ENCODE data around the gene PRKG1.

The PRKG1 gene

DNA sequence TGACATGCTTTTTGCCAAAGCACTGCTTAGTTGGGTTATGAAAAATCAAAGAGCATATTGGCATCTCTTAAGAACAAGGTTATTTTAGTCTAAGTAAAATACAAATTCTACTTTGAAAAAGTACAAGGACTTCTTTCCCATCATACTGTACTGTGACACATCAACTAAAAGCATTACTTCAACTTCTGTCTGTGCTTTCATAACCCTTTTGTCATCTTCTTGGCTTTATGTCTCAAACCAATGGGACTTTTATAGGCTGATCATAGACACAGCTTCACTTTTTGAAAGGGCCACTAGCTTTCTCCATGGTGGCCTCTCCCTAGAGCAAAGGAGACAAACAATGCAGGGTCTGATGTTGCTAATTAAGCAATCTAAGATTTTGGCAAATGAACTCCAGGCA is 814.0 kb downstream of the PRKG1 start:
- Histone ChIP-seq H3K4me1 (ENCODE audit: insufficient read depth, low read length) (no peaks in the 10 kb centered on the region), H3K4me3 (ENCODE audit: low read depth in 1 of 2, low read length in 2 of 2) (no peak overlapping the region), H3K9ac (ENCODE audit: low read depth, low read length) (no peak overlapping the region), H3K4me2 (ENCODE audit: insufficient read depth, low read length) (no peak overlapping the region), H3K79me2 (ENCODE audit: insufficient read depth, low read length) (no peaks in the 10 kb centered on the region), H3K9me3 (ENCODE audit: insufficient read depth, low read length, severe bottlenecking) (no peaks in the 10 kb centered on the region), H3K27ac (ENCODE audit: low read length) (no peak overlapping the region), H2AFZ (ENCODE audit: low read depth, low read length) (no peak overlapping the region), H4K20me1 (ENCODE audit: insufficient read depth, low read length) (no peaks in the 10 kb centered on the region), H3K36me3 (ENCODE audit: insufficient read depth, low read length) (no peaks in the 10 kb centered on the region), H3K27me3 (ENCODE audit: insufficient read depth, low read length, poor library complexity) (no peaks in the 10 kb centered on the region)
- no peak for DNase-seq
- no peak for TF ChIP-seq EZH2 (IDR thresholded peaks at IDR 0.05; ENCODE audit: borderline replicate concordance, low read depth, low read length, severe bottlenecking)
- TF ChIP-seq, protein P1, sequence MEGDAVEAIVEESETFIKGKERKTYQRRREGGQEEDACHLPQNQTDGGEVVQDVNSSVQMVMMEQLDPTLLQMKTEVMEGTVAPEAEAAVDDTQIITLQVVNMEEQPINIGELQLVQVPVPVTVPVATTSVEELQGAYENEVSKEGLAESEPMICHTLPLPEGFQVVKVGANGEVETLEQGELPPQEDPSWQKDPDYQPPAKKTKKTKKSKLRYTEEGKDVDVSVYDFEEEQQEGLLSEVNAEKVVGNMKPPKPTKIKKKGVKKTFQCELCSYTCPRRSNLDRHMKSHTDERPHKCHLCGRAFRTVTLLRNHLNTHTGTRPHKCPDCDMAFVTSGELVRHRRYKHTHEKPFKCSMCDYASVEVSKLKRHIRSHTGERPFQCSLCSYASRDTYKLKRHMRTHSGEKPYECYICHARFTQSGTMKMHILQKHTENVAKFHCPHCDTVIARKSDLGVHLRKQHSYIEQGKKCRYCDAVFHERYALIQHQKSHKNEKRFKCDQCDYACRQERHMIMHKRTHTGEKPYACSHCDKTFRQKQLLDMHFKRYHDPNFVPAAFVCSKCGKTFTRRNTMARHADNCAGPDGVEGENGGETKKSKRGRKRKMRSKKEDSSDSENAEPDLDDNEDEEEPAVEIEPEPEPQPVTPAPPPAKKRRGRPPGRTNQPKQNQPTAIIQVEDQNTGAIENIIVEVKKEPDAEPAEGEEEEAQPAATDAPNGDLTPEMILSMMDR (IDR thresholded peaks at IDR 0.05; ENCODE audit: borderline replicate concordance, extremely low read depth, low read length, poor library complexity, severe bottlenecking), result no peak
- ATAC-seq (ENCODE audit: insufficient read depth, low read depth), result no peak

DNA sequence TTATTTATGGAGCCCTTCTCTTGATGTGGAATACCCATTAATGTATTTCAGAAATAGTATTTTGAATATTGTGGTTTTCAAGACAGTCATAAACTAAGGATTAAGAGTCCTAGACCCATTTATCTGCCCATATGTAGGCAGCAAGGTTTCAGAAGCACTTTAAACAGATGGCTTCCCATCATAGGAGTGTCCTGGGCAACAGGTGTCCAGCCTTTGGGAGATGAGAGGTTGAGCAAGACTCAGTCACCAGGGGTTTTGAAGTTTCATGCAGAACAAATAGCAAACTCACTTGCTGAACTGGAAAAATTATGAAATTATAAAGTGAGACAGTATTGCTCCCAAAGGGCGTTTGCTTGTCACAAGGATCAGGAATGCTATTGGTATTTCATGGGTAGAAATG is 818.0 kb downstream of the PRKG1 start:
- H3K9ac ChIP-seq (ENCODE audit: low read depth, low read length), result no peak overlapping the region
- ATAC-seq (ENCODE audit: insufficient read depth, low read depth), result no peak
- no peak for DNase-seq
- H4K20me1 ChIP-seq (ENCODE audit: insufficient read depth, low read length), result no peaks in the 10 kb centered on the region
- no peaks in the 10 kb centered on the region for H3K27me3 ChIP-seq (ENCODE audit: insufficient read depth, low read length, poor library complexity)
- H3K4me2 ChIP-seq (ENCODE audit: insufficient read depth, low read length), result no peak overlapping the region
- H3K79me2 ChIP-seq (ENCODE audit: insufficient read depth, low read length), result no peaks in the 10 kb centered on the region
- H3K27ac ChIP-seq (ENCODE audit: low read length), result no peak overlapping the region
- no peaks in the 10 kb centered on the region for H3K9me3 ChIP-seq (ENCODE audit: insufficient read depth, low read length, severe bottlenecking)
- no peak overlapping the region for H3K4me3 ChIP-seq (ENCODE audit: low read depth in 1 of 2, low read length in 2 of 2)
- H2AFZ ChIP-seq (ENCODE audit: low read depth, low read length), result no peak overlapping the region
- no peaks in the 10 kb centered on the region for H3K36me3 ChIP-seq (ENCODE audit: insufficient read depth, low read length)
- H3K4me1 ChIP-seq (ENCODE audit: insufficient read depth, low read length), result no peaks in the 10 kb centered on the region
- TF ChIP-seq, protein P1 (IDR thresholded peaks at IDR 0.05; ENCODE audit: borderline replicate concordance, extremely low read depth, low read length, poor library complexity, severe bottlenecking), result no peak
- no peak for TF ChIP-seq EZH2 (IDR thresholded peaks at IDR 0.05; ENCODE audit: borderline replicate concordance, low read depth, low read length, severe bottlenecking)

DNA sequence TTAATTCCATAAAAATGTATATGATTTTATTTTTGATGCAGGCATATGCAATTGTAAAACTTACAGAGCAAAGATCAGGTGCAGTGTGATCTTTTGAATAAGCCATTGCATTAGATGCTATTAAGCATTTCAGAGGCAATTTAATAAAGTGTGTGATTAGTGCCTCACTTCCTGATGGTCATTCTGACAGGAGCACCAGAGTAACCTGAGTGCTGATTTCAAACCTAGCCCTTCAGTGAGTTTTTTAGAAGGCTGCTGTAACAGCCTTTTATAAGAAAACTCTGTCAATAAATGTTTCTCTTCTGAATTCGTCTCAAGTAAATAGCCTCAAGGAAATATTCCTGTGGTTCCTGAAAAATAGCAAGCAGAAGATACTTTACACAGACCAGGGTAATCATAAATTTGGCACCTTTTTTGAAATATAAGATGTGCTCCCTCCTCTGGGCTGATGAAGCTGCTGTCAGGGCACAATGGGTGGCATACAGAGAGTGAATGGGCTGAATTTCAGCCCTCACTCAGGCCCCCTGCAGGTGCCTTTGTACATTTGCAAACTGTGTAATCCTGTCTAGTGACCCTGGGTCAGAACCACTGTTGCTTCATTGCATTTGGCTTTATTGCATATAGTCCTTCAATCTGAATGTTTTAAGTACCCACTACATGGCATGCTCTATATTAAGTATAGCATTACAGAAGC is 818.8 kb downstream of the PRKG1 start:
- H3K4me3 ChIP-seq (ENCODE audit: low read depth in 1 of 2, low read length in 2 of 2), result no peak overlapping the region
- no peaks in the 10 kb centered on the region for H3K27me3 ChIP-seq (ENCODE audit: insufficient read depth, low read length, poor library complexity)
- H3K9ac ChIP-seq (ENCODE audit: low read depth, low read length), result no peak overlapping the region
- H3K36me3 ChIP-seq (ENCODE audit: insufficient read depth, low read length), result no peaks in the 10 kb centered on the region
- no peak overlapping the region for H2AFZ ChIP-seq (ENCODE audit: low read depth, low read length)
- TF ChIP-seq, protein P1 (IDR thresholded peaks at IDR 0.05; ENCODE audit: borderline replicate concordance, extremely low read depth, low read length, poor library complexity, severe bottlenecking), result no peak
- TF ChIP-seq EZH2 (IDR thresholded peaks at IDR 0.05; ENCODE audit: borderline replicate concordance, low read depth, low read length, severe bottlenecking), result no peak
- H3K79me2 ChIP-seq (ENCODE audit: insufficient read depth, low read length), result no peaks in the 10 kb centered on the region
- DNase-seq (no peak), ATAC-seq (ENCODE audit: insufficient read depth, low read depth) (peak; percentile 35; the same call in 1 of the 3 replicates)
- H3K4me1 ChIP-seq (ENCODE audit: insufficient read depth, low read length), result no peaks in the 10 kb centered on the region
- no peak overlapping the region for H3K27ac ChIP-seq (ENCODE audit: low read length)
- H4K20me1 ChIP-seq (ENCODE audit: insufficient read depth, low read length), result no peaks in the 10 kb centered on the region
- no peaks in the 10 kb centered on the region for H3K9me3 ChIP-seq (ENCODE audit: insufficient read depth, low read length, severe bottlenecking)
- H3K4me2 ChIP-seq (ENCODE audit: insufficient read depth, low read length), result no peak overlapping the region
